ENCODE measurements around the gene FEN1. TPM values are rescaled to one million over a fixed set of nuclear protein-coding genes. Genes with fewer than 3 reads are reported as not detected.

Gene FEN1
- total RNA-seq, 1 donor from 2014 or later: 19.8 TPM

DNA sequence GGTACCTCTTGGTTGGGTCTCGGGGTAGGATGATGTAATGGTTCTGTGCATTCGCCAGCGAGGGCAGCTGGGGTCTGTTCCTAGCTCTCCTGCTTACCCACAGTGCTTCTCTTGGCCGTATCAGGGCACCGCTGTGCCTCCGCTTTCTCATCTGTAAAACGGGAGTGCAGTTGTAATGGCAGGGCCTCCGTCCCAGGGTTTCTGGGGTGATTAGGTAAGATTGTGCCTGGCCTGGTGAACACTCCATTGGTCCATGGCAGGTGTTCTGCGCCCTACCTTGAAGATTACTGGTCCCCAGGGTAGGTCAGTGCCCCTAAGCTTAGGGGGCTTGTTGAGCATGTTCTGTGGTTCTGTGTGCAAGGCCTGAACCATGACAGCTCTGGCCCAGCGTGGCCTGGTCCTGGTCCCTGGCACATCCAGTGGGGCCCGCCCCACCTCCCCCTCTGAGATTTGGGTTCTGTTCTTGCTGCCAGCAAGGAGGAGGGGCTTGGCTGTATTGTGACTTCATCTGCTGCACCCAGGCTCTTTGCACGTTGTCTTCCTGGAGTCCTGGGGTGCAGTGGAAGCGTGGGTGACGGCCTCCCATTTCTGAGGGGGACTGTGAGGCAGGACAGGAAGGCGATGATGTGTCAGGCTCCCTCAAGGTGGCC, 35.4 kb upstream of the FEN1 start:
- H3K4me1 Mint-ChIP-seq (ENCODE audit: unreplicated experiment): peaks cover 18% of the 10 kb centered on the region
- H3K27ac Mint-ChIP-seq (ENCODE audit: unreplicated experiment): no peak overlapping the region
- no peaks in the 10 kb centered on the region for H3K9me3 Mint-ChIP-seq (ENCODE audit: unreplicated experiment)
- no peak for DNase-seq (ENCODE audit: extremely low spot score, unreplicated experiment)
- no peak overlapping the region for H3K4me3 Mint-ChIP-seq (ENCODE audit: unreplicated experiment)
- no peaks in the 10 kb centered on the region for H3K27me3 Mint-ChIP-seq (ENCODE audit: unreplicated experiment)
- no peaks in the 10 kb centered on the region for H3K36me3 Mint-ChIP-seq (ENCODE audit: unreplicated experiment)
- TF ChIP-seq CTCF (IDR thresholded peaks at IDR 0.05): no peak

DNA sequence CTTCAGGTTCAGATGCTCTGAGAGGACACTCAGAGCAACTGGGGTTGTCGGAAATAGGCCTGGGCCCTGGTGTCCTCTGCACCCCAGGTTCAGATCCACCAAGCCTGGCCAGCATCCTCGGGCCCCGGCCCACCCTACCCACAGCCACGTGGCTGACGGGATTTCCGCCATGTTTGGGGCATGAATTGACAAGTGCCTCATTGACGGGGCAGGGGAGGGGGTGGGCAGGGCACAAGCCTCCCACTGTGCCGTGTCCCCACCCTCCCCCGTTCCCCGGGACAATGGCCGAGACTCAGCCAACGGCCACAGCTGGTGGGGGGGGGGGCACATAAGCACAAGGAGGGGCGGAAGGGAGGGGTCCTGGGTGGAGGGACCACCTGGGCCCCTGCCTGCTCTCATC, 31.8 kb upstream of the FEN1 start:
- Mint-ChIP-seq H3K9me3 (ENCODE audit: unreplicated experiment) (no peaks in the 10 kb centered on the region), H3K4me3 (ENCODE audit: unreplicated experiment) (no peak overlapping the region), H3K4me1 (ENCODE audit: unreplicated experiment) (peaks cover 12% of the 10 kb centered on the region), H3K36me3 (ENCODE audit: unreplicated experiment) (no peaks in the 10 kb centered on the region), H3K27ac (ENCODE audit: unreplicated experiment) (no peak overlapping the region), H3K27me3 (ENCODE audit: unreplicated experiment) (no peaks in the 10 kb centered on the region)
- TF ChIP-seq CTCF (IDR thresholded peaks at IDR 0.05): no peak
- DNase-seq (ENCODE audit: extremely low spot score, unreplicated experiment): no peak

DNA sequence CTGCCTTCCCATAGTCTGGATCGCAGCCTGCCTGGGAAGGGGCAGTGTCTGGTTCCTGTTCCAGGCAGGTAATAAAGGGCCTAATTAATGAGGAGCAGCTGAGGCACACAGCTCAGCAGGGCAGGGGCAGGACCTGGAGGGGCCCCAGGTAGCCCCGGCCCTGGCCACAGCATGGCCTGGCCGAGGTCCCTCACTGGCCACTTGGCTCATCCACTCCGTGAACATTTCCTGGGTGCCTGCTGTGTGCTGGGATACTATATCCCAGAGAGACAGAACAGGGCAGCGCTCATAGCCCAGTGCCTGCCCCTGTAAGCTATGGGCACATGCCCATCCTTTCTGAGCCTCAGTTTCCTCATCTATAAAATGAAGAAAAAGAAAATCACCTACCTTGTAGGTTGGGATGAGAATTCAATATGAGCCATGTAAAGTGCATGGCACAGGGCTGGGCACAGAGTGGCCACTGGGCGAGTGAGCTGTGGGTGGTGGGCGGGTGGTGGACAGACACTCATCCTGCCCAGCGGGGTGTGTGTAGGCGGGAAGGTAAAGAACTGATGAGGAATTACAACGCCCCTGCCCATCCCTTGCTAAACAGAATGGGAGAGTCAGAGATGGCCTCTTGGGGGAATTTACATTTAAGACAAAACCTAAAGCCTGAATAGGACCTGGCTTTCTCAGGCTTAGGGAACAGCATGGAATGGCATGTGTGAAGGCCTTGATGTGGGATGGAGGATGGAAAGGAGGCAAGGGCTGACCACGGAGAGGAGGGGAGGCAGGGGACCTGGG, 31.1 kb upstream of the FEN1 start:
- H3K4me1 Mint-ChIP-seq (ENCODE audit: unreplicated experiment): peaks cover 5% of the 10 kb centered on the region
- H3K4me3 Mint-ChIP-seq (ENCODE audit: unreplicated experiment): no peak overlapping the region
- H3K9me3 Mint-ChIP-seq (ENCODE audit: unreplicated experiment): no peaks in the 10 kb centered on the region
- no peak overlapping the region for H3K27ac Mint-ChIP-seq (ENCODE audit: unreplicated experiment)
- DNase-seq (ENCODE audit: extremely low spot score, unreplicated experiment): no peak
- TF ChIP-seq CTCF (IDR thresholded peaks at IDR 0.05): no peak
- H3K36me3 Mint-ChIP-seq (ENCODE audit: unreplicated experiment): no peaks in the 10 kb centered on the region
- no peaks in the 10 kb centered on the region for H3K27me3 Mint-ChIP-seq (ENCODE audit: unreplicated experiment)

DNA sequence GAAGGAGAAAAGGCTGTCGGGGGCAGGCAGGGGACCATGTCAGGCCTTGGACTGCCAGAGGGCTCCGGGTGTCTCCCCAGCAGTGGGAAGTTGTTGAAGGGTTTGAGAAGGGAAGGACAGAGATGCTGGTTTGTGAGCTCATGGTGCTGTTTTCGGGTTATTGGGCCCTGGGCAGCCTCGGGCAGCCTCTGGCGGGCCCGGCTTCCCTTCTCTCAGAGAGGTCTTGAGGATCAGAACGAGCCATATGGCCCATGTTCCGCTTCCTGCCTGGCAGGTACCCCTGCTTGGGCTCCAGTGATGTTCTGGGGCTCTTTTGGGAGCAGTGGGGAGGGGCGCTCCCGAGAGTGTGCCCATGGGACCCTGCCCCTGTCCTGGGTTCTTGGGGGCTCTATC, 30.5 kb upstream of the FEN1 start:
- H3K9me3 Mint-ChIP-seq (ENCODE audit: unreplicated experiment): no peaks in the 10 kb centered on the region
- H3K4me1 Mint-ChIP-seq (ENCODE audit: unreplicated experiment): peaks cover 2% of the 10 kb centered on the region
- TF ChIP-seq CTCF (IDR thresholded peaks at IDR 0.05): no peak
- no peaks in the 10 kb centered on the region for H3K36me3 Mint-ChIP-seq (ENCODE audit: unreplicated experiment)
- H3K27ac Mint-ChIP-seq (ENCODE audit: unreplicated experiment): no peak overlapping the region
- H3K4me3 Mint-ChIP-seq (ENCODE audit: unreplicated experiment): no peak overlapping the region
- no peaks in the 10 kb centered on the region for H3K27me3 Mint-ChIP-seq (ENCODE audit: unreplicated experiment)
- DNase-seq (ENCODE audit: extremely low spot score, unreplicated experiment): no peak

- Mint-ChIP-seq H3K27me3 (ENCODE audit: unreplicated experiment) (no peaks in the 10 kb centered on the region), H3K36me3 (ENCODE audit: unreplicated experiment) (no peaks in the 10 kb centered on the region), H3K27ac (ENCODE audit: unreplicated experiment) (no peak overlapping the region), H3K9me3 (ENCODE audit: unreplicated experiment) (no peaks in the 10 kb centered on the region), H3K4me1 (ENCODE audit: unreplicated experiment) (peaks cover 2% of the 10 kb centered on the region), H3K4me3 (ENCODE audit: unreplicated experiment) (no peak overlapping the region)
- TF ChIP-seq CTCF (IDR thresholded peaks at IDR 0.05): no peak
- no peak for DNase-seq (ENCODE audit: extremely low spot score, unreplicated experiment)
Observed at GRCh38 chr11:61762798-61763197, 29.9 kb upstream of the FEN1 start.
